IMR-90 (cell line): ENCODE measurements around the gene LNX1. TPM values are rescaled to one million over a fixed set of nuclear protein-coding genes. Genes with fewer than 3 reads are reported as not detected.
A peak's percentile ranks its signal among the peaks of the same experiment; 100 is the strongest.

Experiments used
- ATAC-seq: fragments of 200-7000 bp; cut with Tn5 transposase; 2 replicates; pipeline ENCODE4 v1.9.1; 2020; ENCODE audit warnings: low read depth, mild to moderate bottlenecking, moderate library complexity
- BruUV-seq: library from RNA; stranded (reverse); fragments of 400-500 nt; replicated peaks from 2 replicates; lab custom pipeline; 2021; lab: Mats Ljungman, UMichigan
- CTCF ChIA-PET: fragments of 300-600 bp; formaldehyde crosslinking; extraction: SDS; loops from one replicate; lab custom pipeline; 2021; ENCODE audit warnings: antibody characterized with exemption; lab: Yijun Ruan, JAX
- POLR2A ChIA-PET: fragments of 300-600 bp; sonication (Branson Sonifier 250); formaldehyde crosslinking; loops from one replicate; lab custom pipeline; 2022; ENCODE audit warnings: antibody characterized with exemption; ENCODE audit not compliant: unreplicated experiment; lab: Charles Lee
- DNase-seq: peaks from one replicate; pipeline ENCODE4 v3.0.0; 2013
- H2AFZ ChIP-seq: replicated peaks from 2 replicates; pipeline ENCODE3; 2013; ENCODE audit warnings: low read length, mild to moderate bottlenecking; ENCODE audit not compliant: poor library complexity
- H2AK5ac ChIP-seq: 2 replicates; pipeline ENCODE4 v1.6.1; 2013; ENCODE audit warnings: low read depth, low read length, inconsistent platforms
- H2AK9ac ChIP-seq: replicated peaks from 2 replicates; pipeline ENCODE3; 2013; ENCODE audit warnings: mild to moderate bottlenecking, low read depth, low read length, moderate library complexity; ENCODE audit not compliant: poor library complexity
- H2BK120ac ChIP-seq: 2 replicates; pipeline ENCODE4 v1.6.1; 2013; ENCODE audit warnings: low read depth, low read length, inconsistent platforms
- H2BK15ac ChIP-seq: 3 replicates; pipeline ENCODE4 v1.6.1; 2013; ENCODE audit warnings: low read depth, low read length, inconsistent platforms
- H2BK20ac ChIP-seq: 2 replicates; pipeline ENCODE4 v1.6.1; 2013; ENCODE audit warnings: low read depth, mild to moderate bottlenecking, inconsistent platforms, low read length, moderate library complexity
- H2BK5ac ChIP-seq: 2 replicates; pipeline ENCODE4 v1.6.1; 2013; ENCODE audit warnings: mild to moderate bottlenecking, low read depth, low read length, inconsistent platforms; ENCODE audit not compliant: poor library complexity, severe bottlenecking
- H3K14ac ChIP-seq: replicated peaks from 2 replicates; pipeline ENCODE4 v1.6.1; 2013; ENCODE audit warnings: low read depth, low read length, inconsistent platforms
- H3K18ac ChIP-seq: 2 replicates; pipeline ENCODE4 v1.6.1; 2013; ENCODE audit warnings: low read depth, low read length, control low read depth
- H3K23ac ChIP-seq: 2 replicates; pipeline ENCODE4 v1.6.1; 2013; ENCODE audit warnings: low read depth, low read length, inconsistent platforms
- H3K27ac ChIP-seq: 2 replicates; pipeline ENCODE4 v1.5.1; 2013; ENCODE audit warnings: mild to moderate bottlenecking, control low read depth, low read length; ENCODE audit not compliant: insufficient read depth
- H3K27me3 ChIP-seq: 2 replicates; pipeline ENCODE4 v1.6.1; 2013; ENCODE audit warnings: low read length; ENCODE audit not compliant: control insufficient read depth, insufficient read depth
- H3K36me3 ChIP-seq: 2 replicates; pipeline ENCODE4 v1.6.1; 2013; ENCODE audit warnings: low read length, mixed read lengths; ENCODE audit not compliant: control insufficient read depth, insufficient read depth
- H3K4ac ChIP-seq: 2 replicates; pipeline ENCODE4 v1.6.1; 2013; ENCODE audit warnings: low read depth, low read length, inconsistent platforms
- H3K4me1 ChIP-seq: 2 replicates; pipeline ENCODE4 v1.6.1; 2013; ENCODE audit warnings: low read length, mixed read lengths; ENCODE audit not compliant: control insufficient read depth, insufficient read depth
- H3K4me2 ChIP-seq: 2 replicates; pipeline ENCODE4 v1.6.1; 2013; ENCODE audit warnings: low read depth, mild to moderate bottlenecking, control low read depth, low read length, moderate library complexity
- H3K4me3 ChIP-seq: 2 replicates; pipeline ENCODE4 v1.5.1; 2013; ENCODE audit warnings: low read depth, mild to moderate bottlenecking, control low read depth, low read length, moderate library complexity; ENCODE audit not compliant: insufficient read depth
- H3K56ac ChIP-seq: 2 replicates; pipeline ENCODE4 v1.6.1; 2013; ENCODE audit warnings: low read length, inconsistent platforms; ENCODE audit not compliant: insufficient read depth; ENCODE audit errors: extremely low read depth
- H3K79me1 ChIP-seq, 2 experiments: 2 replicates each; pipeline ENCODE4 v1.6.1; 2013; ENCODE audit warnings: low read length in 2 of 2, inconsistent platforms in 1 of 2, low read depth in 1 of 2
- H3K9ac ChIP-seq: 2 replicates; pipeline ENCODE4 v1.6.1; 2013; ENCODE audit warnings: low read depth, low read length, control low read depth
- H3K9me1 ChIP-seq: 2 replicates; pipeline ENCODE4 v1.6.1; 2013; ENCODE audit warnings: low read length, inconsistent platforms; ENCODE audit not compliant: insufficient read depth
- H3K9me3 ChIP-seq: 2 replicates; pipeline ENCODE4 v1.6.1; 2013; ENCODE audit warnings: low read length; ENCODE audit not compliant: control insufficient read depth, insufficient read depth
- H4K20me1 ChIP-seq: 2 replicates; pipeline ENCODE4 v1.6.1; 2013; ENCODE audit warnings: low read length, inconsistent platforms; ENCODE audit not compliant: insufficient read depth
- H4K5ac ChIP-seq: 2 replicates; pipeline ENCODE4 v1.6.1; 2013; ENCODE audit warnings: mild to moderate bottlenecking, low read depth, low read length, control low read depth
- H4K8ac ChIP-seq, 2 experiments: 2 replicates each; pipeline ENCODE4 v1.6.1; 2013; ENCODE audit warnings: low read depth in 2 of 2, low read length in 2 of 2, control low read depth in 1 of 2, inconsistent platforms in 1 of 2
- H4K91ac ChIP-seq: 2 replicates; pipeline ENCODE4 v1.6.1; 2013; ENCODE audit warnings: low read depth, low read length, inconsistent platforms; ENCODE audit not compliant: insufficient read depth
- BHLHE40 ChIP-seq: fragments of 150-350 bp; IDR thresholded peaks from 2 replicates; pipeline ENCODE4 v1.6.1; 2016; ENCODE audit warnings: mild to moderate bottlenecking, low read depth, low read length
- CEBPB ChIP-seq: IDR thresholded peaks from 2 replicates; pipeline ENCODE4 v1.6.1; 2012; ENCODE audit warnings: low read depth, low read length, improper control_type of control experiment
- CHD1 ChIP-seq: IDR thresholded peaks from 2 replicates; pipeline ENCODE4 v1.6.1; 2012; ENCODE audit warnings: low read depth, low read length, improper control_type of control experiment
- CTCF ChIP-seq: conservative IDR thresholded peaks from 2 replicates; pipeline ENCODE4 v1.5.1; 2012; ENCODE audit warnings: mild to moderate bottlenecking, low read depth, low read length, improper control_type of control experiment
- FOS ChIP-seq: fragments of 150-350 bp; IDR thresholded peaks from 2 replicates; pipeline ENCODE4 v1.6.1; 2016; ENCODE audit warnings: low read depth, low read length
- MAFK ChIP-seq: IDR thresholded peaks from 2 replicates; pipeline ENCODE4 v1.6.1; 2012; ENCODE audit warnings: low read depth, low read length, improper control_type of control experiment
- MAZ ChIP-seq: IDR thresholded peaks from 2 replicates; pipeline ENCODE4 v1.6.1; 2012; ENCODE audit warnings: low read depth, mild to moderate bottlenecking, low read length, improper control_type of control experiment, moderate library complexity, borderline replicate concordance
- MXI1 ChIP-seq: IDR thresholded peaks from 2 replicates; pipeline ENCODE4 v1.6.1; 2012; ENCODE audit warnings: low read depth, mild to moderate bottlenecking, low read length, moderate library complexity, borderline replicate concordance
- NFE2L2 ChIP-seq: fragments of 150-350 bp; IDR thresholded peaks from 2 replicates; pipeline ENCODE4 v1.6.1; 2016; ENCODE audit warnings: low read depth, mild to moderate bottlenecking, low read length
- POLR2A ChIP-seq: IDR thresholded peaks from 2 replicates; pipeline ENCODE4 v1.6.1; 2012; ENCODE audit warnings: mild to moderate bottlenecking, low read depth, low read length
- RAD21 ChIP-seq: IDR thresholded peaks from 2 replicates; pipeline ENCODE4 v1.6.1; 2012; ENCODE audit warnings: low read length, improper control_type of control experiment
- RFX5 ChIP-seq: IDR thresholded peaks from 2 replicates; pipeline ENCODE4 v1.8.0; 2012; ENCODE audit warnings: low read depth, mild to moderate bottlenecking, low read length, moderate library complexity
- SMC3 ChIP-seq: fragments of 150-350 bp; IDR thresholded peaks from 2 replicates; pipeline ENCODE4 v1.6.1; 2016; ENCODE audit warnings: low read depth, mild to moderate bottlenecking, antibody characterized with exemption, low read length, moderate library complexity
- USF2 ChIP-seq: fragments of 150-350 bp; IDR thresholded peaks from 2 replicates; pipeline ENCODE4 v1.6.1; 2017; ENCODE audit warnings: mild to moderate bottlenecking, antibody characterized with exemption, low read length, low read depth
- WGBS, 2 experiments: methylation state at CpG; one replicate each; pipeline versions ENCODE4 v1.1.5 to v1.1.7; 2013; ENCODE audit warnings: missing lambda C conversion rate in 2 of 2; ENCODE audit not compliant: insufficient read length in 1 of 2; ENCODE audit errors: extremely low coverage in 2 of 2; 5-methylcytosine and 5-hydroxymethylcytosine counted together
- dilution Hi-C: fragments of 300-500 bp; cut with HindIII; formaldehyde crosslinking; loops from one replicate; pipeline ENCODE4 v1.14.3; 2018; ENCODE audit warnings: low sequenced_read_pairs; ENCODE audit not compliant: unreplicated experiment
- in situ Hi-C: fragments of 300-500 bp; cut with MboI; formaldehyde crosslinking; loops from 3 replicates; pipeline ENCODE4 v1.14.3; 2019; ENCODE audit warnings: low sequenced_read_pairs, inconsistent platforms, mixed read lengths
- intact Hi-C: fragments of 100-400 bp; cut with micrococcal nuclease; formaldehyde crosslinking; loops from 2 replicates; pipeline ENCODE4 v1.10.0; 2022
- polyA plus RNA-seq, 3 experiments: library from polyadenylated mRNA; depleted of rRNA; stranded (reverse); fragments of >200 nt; gene quantifications; 2 replicates each; pipeline ENCODE4 v1.2.3, GENCODE V29; 2012; ENCODE audit warnings: low replicate concordance in 1 of 3
- total RNA-seq: library from RNA; depleted of rRNA; stranded (reverse); fragments of >200 nt; gene quantifications from 2 replicates; pipeline ENCODE4 v1.2.3, GENCODE V29; 2012
- TF ChIP-seq, protein P1 (sequence below): fragments of 150-350 bp; IDR thresholded peaks from 2 replicates; pipeline ENCODE4 v1.6.1; 2016; ENCODE audit warnings: low read depth, mild to moderate bottlenecking, low read length, moderate library complexity, borderline replicate concordance

LNX1 gene
- total and polyA plus RNA-seq, 2 of the 4 experiments (the other 2 are of a cell fraction) = 0.15 to 0.36 TPM

GRCh38 chr4:53514509-53514908 lies 76.8 kb downstream of the LNX1 start:
- Histone ChIP-seq H2AK9ac (no peak overlapping the region), H4K20me1 (no peaks in the 10 kb centered on the region), H3K14ac (no peak overlapping the region), H3K18ac (no peak overlapping the region), H3K27ac (no peak overlapping the region), H3K4ac (no peak overlapping the region), H3K23ac (no peak overlapping the region), H3K9me3 (no peaks in the 10 kb centered on the region), H2AK5ac (no peak overlapping the region), H2BK20ac (no peak overlapping the region), H3K56ac (no peak overlapping the region), H3K4me3 (no peak overlapping the region), H2BK15ac (no peak overlapping the region), H3K79me1 (no peaks in the 10 kb centered on the region), H3K4me2 (no peak overlapping the region), H4K8ac (no peak overlapping the region), H3K9me1 (no peaks in the 10 kb centered on the region; the same call in 1 of the 2 replicates), H2BK5ac (no peak overlapping the region), H4K5ac (no peak overlapping the region), H3K9ac (no peak overlapping the region), H2AFZ (no peak overlapping the region), H4K91ac (no peak overlapping the region), H3K27me3 (no peaks in the 10 kb centered on the region), H2BK120ac (no peak overlapping the region), H3K4me1 (no peaks in the 10 kb centered on the region; the same call in 1 of the 2 replicates), H3K36me3 (no peaks in the 10 kb centered on the region)
- no CpG with 5 or more reads among the region's 1 CpG for WGBS, 2 experiments
- BruUV-seq = no TSS peak
- DNase-seq (peak; percentile 29), ATAC-seq (no peak)
- in situ Hi-C loops = no loop called here
- TF ChIP-seq CEBPB (no peak), MAFK (no peak), MXI1 (no peak), RAD21 (no peak), CTCF (no peak), POLR2A (no peak), FOS (no peak), SMC3 (no peak), MAZ (no peak), CHD1 (no peak), RFX5 (no peak), BHLHE40 (no peak), USF2 (no peak), NFE2L2 (no peak)
- TF ChIP-seq, protein P1, sequence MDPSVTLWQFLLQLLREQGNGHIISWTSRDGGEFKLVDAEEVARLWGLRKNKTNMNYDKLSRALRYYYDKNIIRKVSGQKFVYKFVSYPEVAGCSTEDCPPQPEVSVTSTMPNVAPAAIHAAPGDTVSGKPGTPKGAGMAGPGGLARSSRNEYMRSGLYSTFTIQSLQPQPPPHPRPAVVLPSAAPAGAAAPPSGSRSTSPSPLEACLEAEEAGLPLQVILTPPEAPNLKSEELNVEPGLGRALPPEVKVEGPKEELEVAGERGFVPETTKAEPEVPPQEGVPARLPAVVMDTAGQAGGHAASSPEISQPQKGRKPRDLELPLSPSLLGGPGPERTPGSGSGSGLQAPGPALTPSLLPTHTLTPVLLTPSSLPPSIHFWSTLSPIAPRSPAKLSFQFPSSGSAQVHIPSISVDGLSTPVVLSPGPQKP = no peak
- CTCF ChIA-PET = no interaction called here
- dilution Hi-C loops = no loop called here
- POLR2A ChIA-PET = no interaction called here
- intact Hi-C loops = no loop called here
